Measurements from ENCODE around the gene ZFYVE27.
"Not testable (repeated sequence)": the region's sequence is repeated elsewhere in the genome, so short reads cannot be mapped to it uniquely, and the experiment has no call there.

Gene ZFYVE27, protein sequence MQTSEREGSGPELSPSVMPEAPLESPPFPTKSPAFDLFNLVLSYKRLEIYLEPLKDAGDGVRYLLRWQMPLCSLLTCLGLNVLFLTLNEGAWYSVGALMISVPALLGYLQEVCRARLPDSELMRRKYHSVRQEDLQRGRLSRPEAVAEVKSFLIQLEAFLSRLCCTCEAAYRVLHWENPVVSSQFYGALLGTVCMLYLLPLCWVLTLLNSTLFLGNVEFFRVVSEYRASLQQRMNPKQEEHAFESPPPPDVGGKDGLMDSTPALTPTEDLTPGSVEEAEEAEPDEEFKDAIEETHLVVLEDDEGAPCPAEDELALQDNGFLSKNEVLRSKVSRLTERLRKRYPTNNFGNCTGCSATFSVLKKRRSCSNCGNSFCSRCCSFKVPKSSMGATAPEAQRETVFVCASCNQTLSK

DNA sequence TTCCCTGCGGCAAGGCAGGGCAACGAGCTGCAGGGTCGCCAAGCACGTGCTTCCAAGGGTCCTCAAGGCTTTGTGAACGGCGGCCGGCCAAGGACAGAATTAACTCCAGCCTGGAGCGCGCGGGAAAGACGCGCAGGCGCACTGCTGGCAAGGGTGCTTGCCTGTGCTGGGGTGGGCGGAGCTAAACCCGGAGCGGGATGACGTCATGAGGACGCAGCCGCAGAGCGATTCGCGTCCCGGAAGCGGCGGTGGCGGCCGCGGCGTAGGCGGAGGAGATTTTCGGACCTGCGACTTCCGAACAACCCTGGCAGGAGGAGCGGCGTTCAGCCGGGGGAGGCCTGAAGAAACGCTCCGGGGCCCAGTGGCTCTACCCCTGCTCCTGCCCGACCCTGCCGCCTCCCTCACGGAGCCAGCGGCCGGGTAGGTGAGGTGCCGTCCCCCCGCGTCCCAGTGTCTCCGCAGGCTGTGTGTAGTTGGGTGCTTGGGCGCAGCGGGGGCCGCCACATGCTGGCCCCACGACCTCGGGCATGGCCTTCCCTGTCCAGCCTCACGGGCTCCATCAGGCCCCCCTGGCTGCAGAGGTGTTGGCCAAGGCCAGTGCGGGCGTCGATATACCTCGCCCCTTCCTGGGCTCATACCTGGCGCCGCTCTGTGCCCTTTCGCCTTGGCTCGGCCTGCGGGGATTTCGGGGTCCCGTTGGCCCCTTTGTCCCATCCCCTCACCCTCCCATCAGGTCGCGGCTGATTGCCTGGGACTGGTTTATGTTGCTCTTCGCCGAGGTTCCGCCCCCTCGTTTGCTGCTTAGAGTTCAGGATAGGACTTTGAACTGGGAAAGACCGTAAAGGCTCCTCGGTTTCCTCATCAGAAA is at the start of gene ZFYVE27:
TSS of gene ZFYVE27 (plus strand) at position 227 of the 868 bp plus-strand sequence. CDS start 1,350 bp downstream, outside the sequence.
- TF ChIP-seq, protein P1, sequence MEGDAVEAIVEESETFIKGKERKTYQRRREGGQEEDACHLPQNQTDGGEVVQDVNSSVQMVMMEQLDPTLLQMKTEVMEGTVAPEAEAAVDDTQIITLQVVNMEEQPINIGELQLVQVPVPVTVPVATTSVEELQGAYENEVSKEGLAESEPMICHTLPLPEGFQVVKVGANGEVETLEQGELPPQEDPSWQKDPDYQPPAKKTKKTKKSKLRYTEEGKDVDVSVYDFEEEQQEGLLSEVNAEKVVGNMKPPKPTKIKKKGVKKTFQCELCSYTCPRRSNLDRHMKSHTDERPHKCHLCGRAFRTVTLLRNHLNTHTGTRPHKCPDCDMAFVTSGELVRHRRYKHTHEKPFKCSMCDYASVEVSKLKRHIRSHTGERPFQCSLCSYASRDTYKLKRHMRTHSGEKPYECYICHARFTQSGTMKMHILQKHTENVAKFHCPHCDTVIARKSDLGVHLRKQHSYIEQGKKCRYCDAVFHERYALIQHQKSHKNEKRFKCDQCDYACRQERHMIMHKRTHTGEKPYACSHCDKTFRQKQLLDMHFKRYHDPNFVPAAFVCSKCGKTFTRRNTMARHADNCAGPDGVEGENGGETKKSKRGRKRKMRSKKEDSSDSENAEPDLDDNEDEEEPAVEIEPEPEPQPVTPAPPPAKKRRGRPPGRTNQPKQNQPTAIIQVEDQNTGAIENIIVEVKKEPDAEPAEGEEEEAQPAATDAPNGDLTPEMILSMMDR (conservative IDR thresholded peaks at IDR 0.05): no peak
- peak within 1 kb of the TSS; percentile 73 for H3K27ac ChIP-seq

DNA sequence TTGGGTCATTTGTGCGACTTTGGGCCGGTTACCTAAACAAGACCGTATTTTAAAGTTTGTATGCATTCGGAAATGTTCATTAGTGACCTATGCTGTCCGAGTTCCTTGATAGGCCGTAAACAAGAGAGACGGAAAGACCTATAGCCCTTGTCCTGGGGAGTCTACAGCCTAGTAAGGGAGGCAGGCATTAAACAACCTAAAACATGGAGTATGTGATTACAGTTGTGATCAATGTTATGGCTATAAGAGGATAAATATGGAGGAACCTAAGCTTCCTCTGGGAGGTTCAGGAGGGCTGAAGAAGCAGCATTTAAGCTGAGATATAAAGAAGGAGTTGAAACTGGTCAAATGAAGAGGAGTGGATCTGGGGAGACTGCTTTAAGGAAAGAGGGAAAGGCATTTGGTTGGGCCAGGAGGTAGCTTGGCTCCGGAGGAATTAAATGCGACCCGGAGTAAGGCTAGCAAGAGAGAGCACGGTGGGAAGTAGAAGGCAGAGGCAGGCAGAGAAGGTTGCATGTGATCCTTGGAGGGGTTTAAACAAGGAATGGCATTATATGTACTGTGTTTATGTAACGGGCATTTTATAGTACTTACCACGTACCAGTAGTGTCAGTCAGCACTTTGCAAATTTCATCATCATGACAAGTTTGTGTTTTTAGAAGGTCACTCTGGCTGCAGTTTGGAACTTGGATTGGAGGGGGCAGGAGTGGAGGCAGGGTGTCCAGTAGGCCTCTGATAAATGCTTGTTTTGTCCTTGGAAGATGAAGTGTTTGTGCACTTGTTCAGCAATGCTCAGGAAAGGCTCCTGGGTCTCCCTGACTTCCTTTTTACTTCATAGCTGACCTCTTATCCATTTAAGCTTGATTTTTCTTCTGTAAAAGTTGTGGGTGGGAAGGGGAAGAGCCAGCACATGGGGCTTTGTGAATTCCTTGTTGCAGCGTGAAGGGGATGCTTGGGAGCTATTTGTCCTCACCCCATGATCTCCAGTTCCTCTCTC is 48.8 kb upstream of the ZFYVE27 start:
- TF ChIP-seq, protein P1 (conservative IDR thresholded peaks at IDR 0.05): no peak
- peak overlapping the region; percentile 65 for H3K27ac ChIP-seq

DNA sequence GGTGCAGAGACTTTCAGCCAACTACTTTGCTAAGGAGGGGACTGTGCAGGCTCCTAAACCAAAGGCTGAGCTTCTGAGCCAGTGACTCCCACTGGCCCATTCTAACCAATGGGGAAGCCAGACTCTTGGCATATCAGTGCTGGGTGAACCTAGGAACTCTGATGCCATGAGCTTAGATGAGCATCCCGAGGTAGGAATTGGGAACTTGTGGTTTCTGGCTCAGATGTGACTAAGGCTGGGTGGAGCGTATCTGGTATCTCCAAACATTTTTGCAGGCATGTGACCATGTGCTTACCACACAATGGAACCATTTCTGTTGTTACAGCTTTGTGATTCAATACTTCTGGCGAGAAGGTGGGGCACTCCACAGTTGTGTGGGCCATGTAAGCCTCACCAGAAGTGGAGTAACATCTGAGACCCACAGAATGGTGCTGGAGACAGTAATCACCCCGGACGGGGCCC is 47.3 kb upstream of the ZFYVE27 start:
- TF ChIP-seq, protein P1 (conservative IDR thresholded peaks at IDR 0.05): no peak
- no peak overlapping the region for H3K27ac ChIP-seq

DNA sequence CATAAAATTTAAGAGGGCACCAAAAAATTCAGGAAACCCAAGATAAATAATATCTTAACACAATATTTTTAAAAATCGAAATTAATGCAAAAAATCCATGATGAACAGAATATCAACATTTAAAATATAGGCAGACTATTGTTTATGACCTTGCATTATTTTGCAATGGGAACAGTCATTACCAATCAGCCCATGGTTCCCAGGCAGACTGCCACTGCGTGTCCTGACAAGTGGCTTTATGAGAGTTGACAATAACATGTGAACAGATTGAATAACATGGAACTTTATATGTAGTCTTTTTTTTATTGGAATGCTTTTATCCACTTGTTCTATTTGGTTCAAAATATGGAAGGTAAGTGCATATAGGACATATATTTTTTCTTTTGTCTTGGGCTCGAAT is 46.8 kb upstream of the ZFYVE27 start:
- TF ChIP-seq, protein P1 (conservative IDR thresholded peaks at IDR 0.05): no peak
- H3K27ac ChIP-seq: no peak overlapping the region

DNA sequence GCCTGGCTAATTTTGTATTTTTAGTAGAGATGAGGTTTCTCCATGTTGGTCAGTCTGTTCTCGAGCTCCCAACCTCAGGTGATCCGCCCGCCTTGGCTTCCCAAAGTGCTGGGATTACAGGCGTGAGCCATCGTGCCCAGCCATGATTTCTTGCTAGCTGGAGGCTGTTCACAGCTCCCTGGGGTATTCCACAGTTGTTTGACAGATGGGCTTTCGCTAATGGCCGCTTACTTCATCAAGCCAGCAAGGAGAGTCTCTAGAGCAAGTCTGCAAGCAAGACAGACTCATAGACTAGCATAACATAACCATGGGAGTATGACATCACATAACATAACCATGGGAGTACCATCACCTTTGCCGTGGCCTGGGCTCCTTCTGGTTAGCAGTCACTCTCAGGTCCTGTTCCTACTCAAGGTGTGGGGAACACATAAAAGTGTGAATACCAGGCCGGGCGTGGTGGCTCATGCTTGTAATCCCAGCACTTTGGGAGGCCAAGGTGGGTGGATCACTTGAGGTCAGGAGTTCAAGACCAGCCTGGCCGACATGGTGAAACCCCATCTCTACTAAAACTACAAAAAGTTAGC is 38.8 kb upstream of the ZFYVE27 start:
- not testable (repeated sequence) for H3K27ac ChIP-seq

DNA sequence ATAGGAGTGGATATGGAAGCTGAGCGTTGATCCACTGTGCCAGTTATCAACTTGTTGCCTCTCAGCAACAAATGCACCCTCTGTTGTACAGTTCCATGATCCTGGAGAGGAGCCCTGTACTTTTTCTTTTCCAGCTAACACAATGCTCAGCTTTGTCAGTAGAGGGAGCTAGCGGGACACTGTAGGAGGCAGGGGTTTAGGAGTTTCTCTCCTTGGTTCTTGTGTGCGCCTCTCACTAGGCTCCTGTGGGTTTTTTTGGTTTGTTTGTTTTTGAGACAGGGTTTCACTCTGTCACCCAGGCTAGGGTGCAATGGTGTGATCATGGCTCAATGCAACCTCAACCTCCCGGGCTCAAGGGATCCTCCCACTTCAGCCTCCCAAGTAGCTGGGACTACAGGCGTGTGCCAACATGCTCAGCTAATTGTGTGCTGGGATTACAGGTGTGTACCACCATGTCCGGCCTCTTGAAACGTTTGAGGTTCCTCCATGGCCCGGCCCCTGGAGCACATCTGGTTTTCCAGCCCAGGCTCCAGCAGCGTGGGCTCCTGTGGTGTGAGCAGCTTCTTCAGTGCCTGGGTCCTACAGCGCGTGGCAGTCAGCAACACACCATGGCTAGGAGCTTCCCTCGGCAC is 35.4 kb upstream of the ZFYVE27 start:
- no peak overlapping the region for H3K27ac ChIP-seq
- TF ChIP-seq, protein P1 (conservative IDR thresholded peaks at IDR 0.05): peak; percentile 87
